Brain microvascular endothelial cell (primary cell): Measurements from ENCODE around the gene DKK3.

Source experiments
- DNase-seq: peaks from one replicate; pipeline ENCODE4 v3.0.0-alpha.2; 2020
- H3K27ac ChIP-seq: fragments of 250-450 bp; sonication (Bioruptor Pico); 2 replicates; pipeline ENCODE4 v1.5.1; 2020; ENCODE audit warnings: mild to moderate bottlenecking, moderate library complexity
- H3K27me3 ChIP-seq: fragments of 250-450 bp; sonication (Bioruptor Pico); replicated peaks from 2 replicates; pipeline ENCODE4 v1.5.1; 2020; ENCODE audit warnings: mild to moderate bottlenecking
- H3K36me3 ChIP-seq: fragments of 250-450 bp; sonication (Bioruptor Pico); replicated peaks from 2 replicates; pipeline ENCODE4 v1.5.1; 2020; ENCODE audit warnings: mild to moderate bottlenecking
- H3K4me3 ChIP-seq: 2 replicates; pipeline ENCODE4 v1.5.1; 2011; ENCODE audit warnings: low read depth, mild to moderate bottlenecking, control low read depth, low read length, moderate library complexity
- in situ Hi-C: cut with HindIII; loops from 2 replicates; pipeline ENCODE4 v1.10.0; 2017; ENCODE audit warnings: low sequenced_read_pairs, low pct_ligation_motif_present
- TF ChIP-seq, protein P1 (sequence below): IDR thresholded peaks from 2 replicates; pipeline ENCODE4 v1.5.1; 2011; ENCODE audit warnings: low read depth, mild to moderate bottlenecking, moderate library complexity, low read length, control low read depth, inconsistent platforms; ENCODE audit errors: missing control alignments

The DKK3 gene

DNA sequence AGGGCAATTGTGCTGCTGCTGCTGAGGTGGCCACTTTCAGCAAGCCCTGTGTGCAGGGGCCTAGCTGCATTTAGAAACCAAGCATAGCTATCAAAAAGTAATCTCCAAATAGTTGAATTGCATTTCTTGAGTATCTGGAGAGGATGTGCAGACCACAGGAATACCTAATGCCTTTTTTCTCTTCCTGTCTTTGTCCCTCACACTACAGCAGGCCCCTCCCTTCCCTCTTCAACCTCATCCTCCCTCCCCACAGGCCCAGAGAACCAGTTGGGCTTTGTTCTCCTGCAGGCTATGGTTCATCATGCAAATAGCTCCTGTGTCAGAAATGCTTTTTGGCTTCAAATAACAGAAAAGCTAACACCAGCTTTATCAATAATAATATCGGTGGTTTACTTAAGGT lies 47.7 kb downstream of the DKK3 start:
- in situ Hi-C loops: no loop called here
- Histone ChIP-seq H3K4me3 (no peak overlapping the region), H3K36me3 (peaks cover 14% of the 10 kb centered on the region), H3K27me3 (no peaks in the 10 kb centered on the region), H3K27ac (no peak overlapping the region)
- DNase-seq: no peak
- TF ChIP-seq, protein P1, sequence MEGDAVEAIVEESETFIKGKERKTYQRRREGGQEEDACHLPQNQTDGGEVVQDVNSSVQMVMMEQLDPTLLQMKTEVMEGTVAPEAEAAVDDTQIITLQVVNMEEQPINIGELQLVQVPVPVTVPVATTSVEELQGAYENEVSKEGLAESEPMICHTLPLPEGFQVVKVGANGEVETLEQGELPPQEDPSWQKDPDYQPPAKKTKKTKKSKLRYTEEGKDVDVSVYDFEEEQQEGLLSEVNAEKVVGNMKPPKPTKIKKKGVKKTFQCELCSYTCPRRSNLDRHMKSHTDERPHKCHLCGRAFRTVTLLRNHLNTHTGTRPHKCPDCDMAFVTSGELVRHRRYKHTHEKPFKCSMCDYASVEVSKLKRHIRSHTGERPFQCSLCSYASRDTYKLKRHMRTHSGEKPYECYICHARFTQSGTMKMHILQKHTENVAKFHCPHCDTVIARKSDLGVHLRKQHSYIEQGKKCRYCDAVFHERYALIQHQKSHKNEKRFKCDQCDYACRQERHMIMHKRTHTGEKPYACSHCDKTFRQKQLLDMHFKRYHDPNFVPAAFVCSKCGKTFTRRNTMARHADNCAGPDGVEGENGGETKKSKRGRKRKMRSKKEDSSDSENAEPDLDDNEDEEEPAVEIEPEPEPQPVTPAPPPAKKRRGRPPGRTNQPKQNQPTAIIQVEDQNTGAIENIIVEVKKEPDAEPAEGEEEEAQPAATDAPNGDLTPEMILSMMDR: no peak

DNA sequence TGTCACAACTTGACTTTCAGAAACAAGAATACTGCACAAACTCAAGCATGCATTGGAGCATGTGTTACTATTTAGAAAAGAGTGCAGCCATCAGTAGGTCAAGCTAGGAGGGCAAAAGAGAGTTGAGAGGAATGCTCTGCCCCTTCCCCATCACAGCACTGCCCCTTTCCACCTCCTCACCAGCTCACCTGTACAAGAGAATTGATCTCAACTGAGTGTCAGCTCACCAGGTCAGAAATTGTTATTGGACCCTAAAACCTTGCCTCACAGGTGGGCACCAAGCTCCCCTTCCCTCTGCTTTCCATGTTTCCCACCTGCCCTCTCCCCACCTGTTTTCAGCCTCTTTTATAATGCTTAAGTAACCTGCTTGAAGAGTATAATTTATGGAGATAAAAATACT lies 48.8 kb downstream of the DKK3 start:
- Histone ChIP-seq H3K4me3 (no peak overlapping the region), H3K27ac (no peak overlapping the region), H3K27me3 (no peaks in the 10 kb centered on the region), H3K36me3 (peaks cover 17% of the 10 kb centered on the region)
- TF ChIP-seq, protein P1: no peak
- no peak for DNase-seq
- in situ Hi-C loops: no loop called here

DNA sequence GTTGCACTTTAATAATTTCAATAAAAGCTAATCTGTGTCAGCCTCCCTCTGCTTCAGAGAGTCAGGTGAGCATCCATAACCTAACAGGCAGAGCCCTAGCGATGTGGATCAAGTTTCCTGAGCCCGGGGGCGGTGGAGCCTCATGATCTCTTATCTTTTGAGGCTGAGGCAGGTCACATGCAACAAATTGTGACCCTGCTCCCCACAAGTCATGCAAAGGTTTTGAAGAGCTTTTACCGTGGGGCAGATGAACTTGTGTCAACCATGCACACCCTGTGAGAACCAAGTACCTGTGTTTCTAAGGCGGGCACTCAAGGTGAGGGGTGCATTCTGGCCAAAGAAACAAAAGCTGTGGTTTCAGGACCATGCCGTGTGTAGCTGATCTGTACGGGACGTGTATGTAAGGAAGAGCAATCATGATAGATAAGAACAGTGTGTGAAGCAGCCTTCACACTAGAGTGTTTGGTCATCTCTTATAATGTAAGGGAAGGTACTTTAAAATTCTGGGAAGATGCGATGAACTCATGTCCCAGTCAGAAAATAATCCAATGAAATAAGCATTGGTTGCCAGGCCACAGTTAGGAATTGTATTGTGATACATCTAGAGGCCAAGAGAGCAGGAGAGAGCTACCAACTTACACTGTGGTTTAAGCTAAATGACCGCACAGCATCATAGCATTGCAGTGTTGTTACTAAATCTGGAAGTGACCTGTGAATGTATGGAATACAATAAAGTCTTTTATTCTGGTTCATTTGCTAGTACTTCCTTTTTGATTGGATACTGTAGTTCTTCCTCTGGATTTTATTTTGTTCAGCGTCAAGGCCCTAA lies 49.8 kb downstream of the DKK3 start:
- Histone ChIP-seq H3K27me3 (no peaks in the 10 kb centered on the region), H3K27ac (no peak overlapping the region), H3K36me3 (peaks cover 17% of the 10 kb centered on the region), H3K4me3 (no peak overlapping the region)
- TF ChIP-seq, protein P1: no peak
- in situ Hi-C loops: no loop called here
- no peak for DNase-seq

DNA sequence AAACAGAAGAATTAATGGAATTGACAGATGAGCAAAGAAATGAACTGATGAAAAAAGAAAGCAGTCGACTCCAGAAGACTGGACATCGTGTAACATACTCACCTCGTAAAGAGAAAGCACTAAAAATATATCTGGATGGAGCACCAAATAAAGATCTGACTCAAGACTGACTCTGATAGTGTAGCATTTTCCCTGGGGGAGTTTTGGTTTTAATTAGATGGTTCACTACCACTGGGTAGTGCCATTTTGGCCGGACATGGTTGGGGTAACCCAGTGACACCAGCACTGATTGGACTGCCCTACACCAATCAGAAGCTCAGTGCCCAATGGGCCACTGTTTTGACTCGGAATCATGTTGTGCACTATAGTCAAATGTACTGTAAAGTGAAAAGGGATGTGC lies 52.4 kb downstream of the DKK3 start:
- TF ChIP-seq, protein P1: no peak
- Histone ChIP-seq H3K27ac (no peak overlapping the region), H3K27me3 (no peaks in the 10 kb centered on the region), H3K36me3 (peaks cover 22% of the 10 kb centered on the region), H3K4me3 (no peak overlapping the region)
- in situ Hi-C loops: no loop called here
- DNase-seq: no peak

DNA sequence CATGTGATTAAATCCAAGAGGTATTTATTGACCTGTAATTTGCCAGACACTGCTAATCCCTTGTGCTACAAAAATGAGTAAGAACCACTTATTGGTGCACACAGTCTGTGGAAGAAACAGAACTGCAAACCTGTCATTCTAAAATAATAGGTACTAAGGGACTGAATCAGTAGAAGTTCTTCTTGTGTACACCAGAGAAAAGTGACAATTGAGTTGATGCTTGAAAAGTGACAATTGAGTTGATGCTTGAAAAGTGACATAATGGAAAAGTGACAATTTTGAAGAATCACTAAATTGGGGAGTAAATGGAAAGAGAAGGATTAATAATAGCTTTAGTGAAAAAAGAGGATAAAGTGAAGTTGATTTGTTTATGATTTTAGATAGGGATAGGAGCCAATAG lies 56.4 kb downstream of the DKK3 start:
- H3K4me3 ChIP-seq: no peak overlapping the region
- DNase-seq: no peak
- TF ChIP-seq, protein P1: no peak
- no peaks in the 10 kb centered on the region for H3K27me3 ChIP-seq
- in situ Hi-C loops: no loop called here
- peaks cover 29% of the 10 kb centered on the region for H3K36me3 ChIP-seq
- no peak overlapping the region for H3K27ac ChIP-seq

DNA sequence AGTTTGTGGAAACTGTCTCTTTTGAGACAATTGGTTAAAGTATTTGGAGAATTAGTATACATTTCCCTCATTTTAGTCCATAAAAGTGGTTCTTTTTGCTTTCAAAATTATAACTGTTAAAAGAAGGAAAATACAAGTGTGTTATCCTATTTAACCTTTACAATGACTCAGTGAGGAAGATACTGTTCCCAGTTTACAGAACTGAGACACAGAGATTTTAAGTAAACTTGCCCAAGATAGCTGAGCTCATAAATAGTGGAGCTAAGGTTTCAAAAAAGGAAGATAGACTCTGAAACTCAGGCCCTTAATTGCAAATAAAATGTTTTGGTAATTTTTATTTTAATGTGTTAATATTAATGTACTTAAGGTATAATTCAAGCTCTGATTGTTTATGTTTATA lies 58.9 kb downstream of the DKK3 start:
- H3K4me3 ChIP-seq: no peak overlapping the region
- no peak overlapping the region for H3K27ac ChIP-seq
- DNase-seq: no peak
- TF ChIP-seq, protein P1: no peak
- in situ Hi-C loops: no loop called here
- H3K27me3 ChIP-seq: no peaks in the 10 kb centered on the region
- H3K36me3 ChIP-seq: peaks cover 14% of the 10 kb centered on the region
